Stimulated activated CD8-positive, alpha-beta memory T cell treated with anti-CD3 and anti-CD28 coated beads, Interleukin-7, amount 100 ng/mL, for 1 hour (primary cell): ENCODE results near the gene APOBEC3B.
"Not testable (repeated sequence)": the region's sequence is repeated elsewhere in the genome, so short reads cannot be mapped to it uniquely, and the experiment has no call there.

Experiments
- DNase-seq, 2 donors: peaks; one replicate each; pipeline ENCODE4 v3.0.0-alpha.2; 2020; ENCODE audit warnings: low read depth in 2 of 2

Gene APOBEC3B

GRCh38 chr22:39031434-39032295, 49.5 kb downstream of the APOBEC3B start:
- not testable (repeated sequence) for DNase-seq

- not testable (repeated sequence) for DNase-seq
Measured at GRCh38 chr22:39037071-39037470, 54.9 kb downstream of the APOBEC3B start.

- no peak for DNase-seq
Measured at GRCh38 chr22:39039306-39040126, 57.4 kb downstream of the APOBEC3B start.

GRCh38 chr22:39040155-39040537, 58.0 kb downstream of the APOBEC3B start:
- not testable (repeated sequence) for DNase-seq

GRCh38 chr22:39040538-39041296, 58.6 kb downstream of the APOBEC3B start, which contains the start of gene APOBEC3F:
APOBEC3F (plus strand) TSS chr22:39040864; CDS start chr22:39040961, 97 bp downstream.
- peak; percentile 31 to 54 for DNase-seq

- no peak for DNase-seq
Measured at GRCh38 chr22:39041908-39042307, 59.8 kb downstream of the APOBEC3B start.
